Activated CD4-positive, alpha-beta T cell treated with anti-CD3 and anti-CD28 coated beads, Interleukin-2, amount 50 U/mL, for 48 hours (primary cell): ENCODE measurements around the gene CINP.
"Not testable (repeated sequence)": the region's sequence is repeated elsewhere in the genome, so short reads cannot be mapped to it uniquely, and the experiment has no call there.

ENCODE experiments used
- DNase-seq, 2 experiments: peaks; one replicate each; pipeline ENCODE4 v3.0.0-alpha.2; 2020

Gene CINP

GRCh38 chr14:102319351-102320032 lies 43.2 kb downstream of the CINP start, which contains the start of gene ZNF839:
Gene ZNF839, plus strand, starts transcription at chr14:102319746. Its CDS starts 20 bp downstream, at chr14:102319766.
- DNase-seq, result peak; percentile 97

- DNase-seq, result peak in 1 of 2 experiments; percentile 28
Observed at GRCh38 chr14:102318781-102319276, 43.9 kb downstream of the CINP start.

DNA sequence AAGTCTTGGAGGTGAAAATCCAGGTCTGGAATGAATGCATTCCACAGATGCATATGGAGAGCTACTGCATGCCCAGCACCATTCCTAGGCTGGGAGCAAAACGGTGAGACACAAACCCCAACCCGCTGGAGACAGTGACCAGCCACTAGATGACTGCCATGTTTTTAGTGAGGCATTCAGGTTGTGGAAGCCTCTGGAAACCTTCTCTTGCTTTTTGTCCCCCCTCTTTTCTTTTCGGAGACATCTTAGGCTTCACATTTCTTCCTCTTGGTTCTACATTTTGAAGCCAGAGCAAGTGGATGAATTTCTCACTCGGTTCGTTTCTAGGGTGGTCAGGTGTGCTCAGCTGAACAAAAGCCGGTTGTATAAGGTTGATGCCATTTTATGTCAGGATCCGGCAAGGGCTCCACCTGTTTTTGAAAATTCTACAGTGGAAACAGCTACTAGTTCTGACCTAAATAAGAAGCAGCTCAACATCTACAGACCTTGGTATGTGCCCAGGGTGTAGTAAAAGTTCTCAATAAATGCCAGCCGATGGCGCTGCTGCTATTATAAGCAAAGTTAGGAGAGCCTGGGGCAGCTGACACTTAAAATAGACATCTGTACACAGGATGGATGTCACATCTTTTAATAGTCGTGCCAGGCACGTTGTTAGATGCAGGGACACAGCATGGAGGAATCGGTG lies 45.0 kb downstream of the CINP start:
- peak; percentile 28 to 46 for DNase-seq

DNA sequence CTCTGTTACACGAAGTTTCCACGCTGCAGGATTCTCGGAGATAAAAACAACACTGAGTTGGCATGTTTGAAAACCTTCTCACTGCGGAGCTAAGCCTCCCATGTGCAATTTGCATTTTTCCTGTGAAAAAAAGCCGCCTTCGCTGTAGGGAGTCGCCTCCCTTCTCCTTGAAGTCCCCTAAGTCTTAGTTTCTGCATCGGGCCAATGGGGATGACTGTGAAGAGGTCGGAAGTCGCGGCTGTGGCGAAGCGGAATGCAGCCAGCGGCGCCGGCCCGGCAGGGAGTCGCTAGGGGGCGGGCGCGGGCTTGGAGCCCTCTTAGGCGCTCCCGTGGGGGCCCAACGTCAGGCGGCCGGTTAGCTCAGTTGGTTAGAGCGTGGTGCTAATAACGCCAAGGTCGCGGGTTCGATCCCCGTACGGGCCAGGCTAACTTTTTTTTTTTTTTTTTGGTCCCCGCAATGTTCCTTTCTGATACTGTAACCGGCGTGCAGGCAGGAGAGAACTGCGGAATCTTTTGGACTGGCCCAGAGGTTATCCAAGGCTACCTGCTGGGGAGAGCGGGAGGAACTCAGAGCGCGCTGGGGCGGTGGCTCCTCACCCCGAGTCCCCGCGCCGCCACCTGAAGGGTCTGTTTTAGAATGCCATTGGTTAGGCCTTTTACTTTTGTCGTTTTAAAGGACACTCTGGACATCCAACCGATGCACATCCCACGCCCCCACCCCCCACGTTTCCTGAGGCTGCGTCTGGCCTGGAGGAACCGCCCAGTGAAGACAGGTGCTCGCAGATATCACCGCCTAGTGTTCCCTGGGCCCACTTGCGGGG lies 45.7 kb downstream of the CINP start:
- DNase-seq, result peak; percentile 94 to 95

GRCh38 chr14:102316338-102316742 lies 46.4 kb downstream of the CINP start:
- peak in 1 of 2 experiments; percentile 31 for DNase-seq

DNA sequence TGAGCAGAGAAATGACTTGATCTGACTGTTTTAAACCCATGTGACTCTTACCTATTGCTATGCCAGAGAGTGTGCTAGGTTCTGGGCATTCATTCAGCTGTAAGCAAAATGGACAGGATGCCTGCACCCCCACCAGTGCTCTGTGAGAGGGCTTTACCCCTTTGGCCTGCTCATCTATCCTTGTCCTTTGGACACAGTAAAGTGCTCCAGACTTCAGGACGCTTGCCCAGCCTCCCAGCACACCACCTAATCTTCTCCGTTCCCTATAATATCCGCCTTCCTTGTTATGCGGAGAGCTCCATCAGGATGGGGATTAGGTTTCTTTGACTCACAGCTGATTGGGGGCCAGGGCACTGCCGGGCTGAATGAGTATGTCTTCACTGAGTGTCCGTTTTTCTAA lies 47.6 kb downstream of the CINP start:
- DNase-seq, result no peak

GRCh38 chr14:102314242-102315011 lies 48.3 kb downstream of the CINP start:
- DNase-seq, result peak; percentile 83 to 86

DNA sequence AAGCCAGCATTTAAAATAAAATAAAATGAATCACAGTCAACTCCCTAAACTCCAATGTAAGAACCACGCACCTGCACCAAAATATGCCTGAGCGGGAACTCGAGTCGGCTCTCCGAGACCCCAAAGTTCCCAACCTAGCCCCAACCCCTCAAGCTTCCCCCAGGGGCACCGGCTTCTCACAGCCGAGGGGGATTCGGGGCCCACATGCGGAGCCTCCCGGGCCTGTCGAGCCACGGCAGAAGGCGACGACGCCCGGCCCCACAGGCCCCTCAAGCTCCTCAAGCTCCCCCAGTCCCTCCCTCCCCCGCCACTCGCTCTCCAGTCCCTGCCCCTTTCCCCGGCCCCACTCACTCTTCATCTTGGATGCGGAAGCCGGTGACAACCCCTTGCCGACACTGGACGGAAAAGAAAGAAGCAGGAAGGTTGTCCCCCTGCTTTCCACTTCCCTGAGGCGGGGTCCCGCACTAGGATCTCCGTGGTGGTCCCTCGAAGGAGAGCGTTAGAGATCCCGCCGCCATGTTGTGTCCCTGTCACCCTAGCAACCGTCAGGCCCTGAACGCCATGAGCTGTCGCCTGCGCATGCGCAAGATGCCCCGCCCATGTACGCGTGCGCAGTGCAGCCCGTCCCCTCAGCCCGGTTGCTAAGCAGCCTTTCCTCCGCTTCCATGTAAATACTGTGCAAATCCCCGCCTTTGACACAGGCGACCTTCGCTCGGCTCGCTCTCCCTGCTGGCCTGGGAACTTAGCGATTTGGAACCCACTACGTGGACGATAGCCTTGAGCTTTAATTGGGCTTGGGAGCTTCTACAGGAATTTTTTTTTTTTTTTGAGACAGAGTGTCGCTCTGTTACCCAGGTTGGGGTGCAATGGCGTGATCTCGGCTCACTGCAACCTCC lies 57.8 kb downstream of the CINP start, which contains the start of gene MOK:
TSS of gene MOK (minus strand) at position 554 of the 896 bp plus-strand sequence. CDS start at position 358, 196 bp downstream.
- DNase-seq, result peak; percentile 95 to 96

GRCh38 chr14:102303664-102304063 lies 59.0 kb downstream of the CINP start:
- DNase-seq, result no peak

GRCh38 chr14:102298303-102299070 lies 64.2 kb downstream of the CINP start:
- not testable (repeated sequence) for DNase-seq
